Mesenchymal stem cell (in vitro differentiated cells and primary cell): ENCODE results near the gene STRBP.

Experiments used
- DNase-seq: peaks from one replicate; pipeline ENCODE4 v3.0.0-alpha.2; 2013
- H2AFZ ChIP-seq: one replicate; pipeline ENCODE4 v1.6.1; 2013; ENCODE audit warnings: low read depth, mild to moderate bottlenecking, control low read depth, inconsistent platforms, low read length, moderate library complexity
- H2AK5ac ChIP-seq: 2 replicates; pipeline ENCODE4 v1.6.1; 2013; ENCODE audit warnings: low read length, moderate library complexity, mild to moderate bottlenecking, inconsistent platforms; ENCODE audit not compliant: severe bottlenecking
- H2BK120ac ChIP-seq: one replicate; pipeline ENCODE4 v1.6.1; 2013; ENCODE audit warnings: low read depth, mild to moderate bottlenecking, inconsistent platforms, low read length, moderate library complexity
- H2BK12ac ChIP-seq, 2 experiments: one replicate each; pipeline ENCODE4 v1.6.1; 2013; ENCODE audit warnings: inconsistent platforms in 2 of 2, low read length in 2 of 2, mild to moderate bottlenecking in 2 of 2, moderate library complexity in 2 of 2, control low read depth in 1 of 2
- H2BK15ac ChIP-seq: one replicate; pipeline ENCODE4 v1.6.1; 2013; ENCODE audit warnings: mild to moderate bottlenecking, low read depth, inconsistent platforms; ENCODE audit not compliant: poor library complexity, severe bottlenecking
- H2BK5ac ChIP-seq: 2 replicates; pipeline ENCODE4 v1.6.1; 2013; ENCODE audit warnings: low read depth, mild to moderate bottlenecking, low read length, control low read depth, inconsistent platforms; ENCODE audit not compliant: poor library complexity, severe bottlenecking
- H3K14ac ChIP-seq, 2 experiments: one replicate each; pipeline ENCODE4 v1.6.1; 2013; ENCODE audit warnings: inconsistent platforms in 2 of 2, low read length in 2 of 2, control low read depth in 1 of 2, mild to moderate bottlenecking in 1 of 2, moderate library complexity in 1 of 2
- H3K18ac ChIP-seq, 2 experiments: one replicate each; pipeline ENCODE4 v1.6.1; 2013; ENCODE audit warnings: inconsistent platforms in 2 of 2, low read length in 2 of 2, control low read depth in 1 of 2, low read depth in 1 of 2, mild to moderate bottlenecking in 1 of 2
- H3K23ac ChIP-seq, 2 experiments: one replicate each; pipeline ENCODE4 v1.6.1; 2013; ENCODE audit warnings: inconsistent platforms in 2 of 2, low read length in 2 of 2, mild to moderate bottlenecking in 2 of 2, moderate library complexity in 2 of 2, control low read depth in 1 of 2
- H3K27ac ChIP-seq: 2 replicates; pipeline ENCODE4 v1.5.1; 2013; ENCODE audit warnings: mild to moderate bottlenecking, moderate library complexity, low read length, control low read depth, inconsistent platforms; ENCODE audit not compliant: poor library complexity, severe bottlenecking
- H3K27me3 ChIP-seq, 2 experiments: 2 replicates each; pipeline versions ENCODE4 v1.6.1 to v1.7.0; 2013; ENCODE audit warnings: low read length in 2 of 2, mild to moderate bottlenecking in 2 of 2, moderate library complexity in 2 of 2, control low read depth in 1 of 2, inconsistent platforms in 1 of 2; ENCODE audit not compliant: control insufficient read depth in 1 of 2, insufficient read depth in 1 of 2
- H3K36me3 ChIP-seq, 2 experiments: 2 replicates each; pipeline versions ENCODE4 v1.6.1 to v1.7.0; 2013; ENCODE audit warnings: low read length in 2 of 2, control low read depth in 1 of 2, inconsistent platforms in 1 of 2, low read depth in 1 of 2, mild to moderate bottlenecking in 1 of 2; ENCODE audit not compliant: insufficient read depth in 2 of 2, control insufficient read depth in 1 of 2
- H3K4ac ChIP-seq, 2 experiments: one replicate each; pipeline ENCODE4 v1.6.1; 2013; ENCODE audit warnings: inconsistent platforms in 2 of 2, low read length in 2 of 2, mild to moderate bottlenecking in 2 of 2, moderate library complexity in 2 of 2, control low read depth in 1 of 2, low read depth in 1 of 2
- H3K4me1 ChIP-seq: 2 replicates; pipeline ENCODE4 v1.6.1; 2013; ENCODE audit warnings: low read depth, low read length, control low read depth; ENCODE audit not compliant: control insufficient read depth, insufficient read depth
- H3K4me2 ChIP-seq: 2 replicates; pipeline ENCODE4 v1.6.1; 2013; ENCODE audit warnings: low read length, mild to moderate bottlenecking, inconsistent platforms; ENCODE audit not compliant: poor library complexity, severe bottlenecking
- H3K4me3 ChIP-seq, 2 experiments: 2 replicates each; pipeline versions ENCODE4 v1.5.1 to v1.7.0; 2013; ENCODE audit warnings: low read length in 2 of 2, mild to moderate bottlenecking in 2 of 2, control low read depth in 1 of 2, low read depth in 1 of 2; ENCODE audit not compliant: insufficient read depth in 1 of 2
- H3K79me1 ChIP-seq: replicated peaks from 2 replicates; pipeline ENCODE4 v1.6.1; 2013; ENCODE audit warnings: mild to moderate bottlenecking, control low read depth, low read length, inconsistent platforms; ENCODE audit not compliant: poor library complexity, severe bottlenecking
- H3K9ac ChIP-seq: 2 replicates; pipeline ENCODE4 v1.7.0; 2013; ENCODE audit warnings: mild to moderate bottlenecking, low read length, moderate library complexity
- H3K9me3 ChIP-seq: 2 replicates; pipeline ENCODE4 v1.7.0; 2013; ENCODE audit warnings: mild to moderate bottlenecking, low read length; ENCODE audit not compliant: control insufficient read depth
- H4K8ac ChIP-seq: one replicate; pipeline ENCODE4 v1.6.1; 2013; ENCODE audit warnings: inconsistent platforms, mild to moderate bottlenecking, low read length, moderate library complexity
- H4K91ac ChIP-seq: one replicate; pipeline ENCODE4 v1.6.1; 2013; ENCODE audit warnings: mild to moderate bottlenecking, low read length, inconsistent platforms
- WGBS: methylation state at CpG from one replicate; pipeline ENCODE4 v1.1.7; 2013; ENCODE audit warnings: mixed read lengths; 5-methylcytosine and 5-hydroxymethylcytosine counted together

STRBP gene

GRCh38 chr9:123231421-123231820, 37.0 kb downstream of the STRBP start:
- Histone ChIP-seq H4K8ac (no peak overlapping the region), H3K36me3 (no peaks in the 10 kb centered on the region), H3K27ac (no peak overlapping the region), H2BK120ac (no peak overlapping the region), H2AK5ac (no peak overlapping the region), H3K4me3 (no peak overlapping the region), H3K9ac (no peak overlapping the region), H3K4ac (no peak overlapping the region), H3K4me2 (no peak overlapping the region), H2BK15ac (no peak overlapping the region), H3K9me3 (no peaks in the 10 kb centered on the region), H3K14ac (no peak overlapping the region), H2BK5ac (no peak overlapping the region), H2AFZ (no peak overlapping the region), H2BK12ac (no peak overlapping the region), H3K4me1 (no peaks in the 10 kb centered on the region), H3K27me3 (no peaks in the 10 kb centered on the region), H3K79me1 (peaks cover 4% of the 10 kb centered on the region), H3K18ac (no peak overlapping the region), H4K91ac (no peak overlapping the region), H3K23ac (no peak overlapping the region)
- DNase-seq, result no peak
- WGBS, result 100% methylated on average over 1 of the region's 1 CpG

DNA sequence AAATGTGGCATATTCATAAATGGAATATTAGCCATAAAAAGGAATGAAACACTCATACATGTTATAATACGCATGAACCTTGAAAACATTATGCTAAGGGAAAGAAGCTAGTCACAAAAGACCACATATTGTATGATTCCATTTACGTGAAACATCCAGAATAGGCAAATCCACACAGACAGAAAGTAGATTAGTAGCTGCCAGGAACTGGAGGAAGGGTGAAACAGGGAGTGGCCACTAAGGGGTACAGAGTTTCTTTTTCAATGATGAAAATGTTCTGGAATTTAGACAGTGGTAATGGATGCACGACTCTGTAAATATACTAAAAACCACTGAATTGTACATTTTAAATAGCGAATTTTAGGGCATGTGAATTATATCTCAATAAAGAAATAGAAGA, 39.4 kb downstream of the STRBP start:
- H3K23ac ChIP-seq, result no peak overlapping the region
- no peak overlapping the region for H3K14ac ChIP-seq
- H3K36me3 ChIP-seq, result no peaks in the 10 kb centered on the region
- H3K79me1 ChIP-seq, result peaks cover 2% of the 10 kb centered on the region
- H2BK12ac ChIP-seq, result no peak overlapping the region
- no peak overlapping the region for H4K91ac ChIP-seq
- no peak overlapping the region for H2BK5ac ChIP-seq
- H2AFZ ChIP-seq, result no peak overlapping the region
- H3K9ac ChIP-seq, result no peak overlapping the region
- no peak overlapping the region for H2BK15ac ChIP-seq
- no peaks in the 10 kb centered on the region for H3K27me3 ChIP-seq
- H2AK5ac ChIP-seq, result no peak overlapping the region
- no peak overlapping the region for H3K4me2 ChIP-seq
- no peaks in the 10 kb centered on the region for H3K4me1 ChIP-seq
- no peak overlapping the region for H3K27ac ChIP-seq
- DNase-seq, result no peak
- H3K18ac ChIP-seq, result no peak overlapping the region
- no peak overlapping the region for H4K8ac ChIP-seq
- H2BK120ac ChIP-seq, result no peak overlapping the region
- H3K9me3 ChIP-seq, result no peaks in the 10 kb centered on the region
- 92% methylated on average over 2 of the region's 4 CpGs for WGBS
- H3K4ac ChIP-seq, result no peak overlapping the region
- H3K4me3 ChIP-seq, result no peak overlapping the region

DNA sequence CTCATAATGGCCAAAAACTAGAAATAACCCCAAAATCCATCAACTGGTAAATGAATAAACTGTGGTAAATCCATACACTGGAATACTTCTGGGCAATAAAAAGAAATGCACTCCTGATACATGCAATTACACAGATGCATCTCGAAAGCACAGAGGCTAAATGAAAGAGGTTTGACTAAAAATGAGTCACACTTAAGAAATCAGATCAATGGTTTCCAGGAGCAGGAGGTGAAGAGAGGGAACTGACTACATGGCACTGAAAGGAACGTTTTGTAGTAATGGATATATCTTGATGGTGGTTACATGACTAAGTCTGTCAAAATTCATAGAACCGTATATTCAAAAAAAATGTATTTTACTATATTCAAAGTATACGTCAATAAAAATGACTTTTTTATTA, 42.4 kb downstream of the STRBP start:
- Histone ChIP-seq H2BK15ac (no peak overlapping the region), H3K79me1 (no peaks in the 10 kb centered on the region), H3K4me1 (no peaks in the 10 kb centered on the region), H2AK5ac (no peak overlapping the region), H3K9me3 (no peaks in the 10 kb centered on the region), H3K36me3 (no peaks in the 10 kb centered on the region), H4K91ac (no peak overlapping the region), H2AFZ (no peak overlapping the region), H4K8ac (no peak overlapping the region), H2BK12ac (no peak overlapping the region), H3K4ac (no peak overlapping the region), H3K14ac (no peak overlapping the region), H3K23ac (no peak overlapping the region), H3K9ac (peak overlapping the region; percentile 36), H3K4me2 (no peak overlapping the region), H3K18ac (no peak overlapping the region), H3K27me3 (no peaks in the 10 kb centered on the region), H3K4me3 (no peak overlapping the region), H3K27ac (no peak overlapping the region), H2BK5ac (no peak overlapping the region), H2BK120ac (no peak overlapping the region)
- no peak for DNase-seq
- 50% methylated on average over 1 of the region's 4 CpGs for WGBS

GRCh38 chr9:123225374-123225813, 43.0 kb downstream of the STRBP start:
- Histone ChIP-seq H4K8ac (no peak overlapping the region), H3K27me3 (no peaks in the 10 kb centered on the region), H2BK120ac (no peak overlapping the region), H4K91ac (no peak overlapping the region), H2AK5ac (no peak overlapping the region), H2AFZ (no peak overlapping the region), H2BK12ac (no peak overlapping the region), H3K36me3 (no peaks in the 10 kb centered on the region), H3K27ac (no peak overlapping the region), H2BK15ac (no peak overlapping the region), H3K23ac (no peak overlapping the region), H3K4ac (no peak overlapping the region), H2BK5ac (no peak overlapping the region), H3K18ac (no peak overlapping the region), H3K4me2 (no peak overlapping the region), H3K4me3 (no peak overlapping the region), H3K9ac (peak overlapping the region; percentile 43), H3K9me3 (no peaks in the 10 kb centered on the region), H3K79me1 (no peaks in the 10 kb centered on the region), H3K4me1 (no peaks in the 10 kb centered on the region), H3K14ac (no peak overlapping the region)
- WGBS, result 40% methylated on average over 4 of the region's 4 CpGs
- DNase-seq, result peak; percentile 75
